Activated CD8-positive, alpha-beta memory T cell treated with anti-CD3 and anti-CD28 coated beads, Interleukin-2, amount 50 U/mL, for 1 hour (primary cell): Measurements from ENCODE around the gene RPL18.

Source experiments
- DNase-seq: peaks from one replicate; pipeline ENCODE4 v3.0.0-alpha.2; 2020; ENCODE audit errors: extremely low read depth

RPL18 gene

DNA sequence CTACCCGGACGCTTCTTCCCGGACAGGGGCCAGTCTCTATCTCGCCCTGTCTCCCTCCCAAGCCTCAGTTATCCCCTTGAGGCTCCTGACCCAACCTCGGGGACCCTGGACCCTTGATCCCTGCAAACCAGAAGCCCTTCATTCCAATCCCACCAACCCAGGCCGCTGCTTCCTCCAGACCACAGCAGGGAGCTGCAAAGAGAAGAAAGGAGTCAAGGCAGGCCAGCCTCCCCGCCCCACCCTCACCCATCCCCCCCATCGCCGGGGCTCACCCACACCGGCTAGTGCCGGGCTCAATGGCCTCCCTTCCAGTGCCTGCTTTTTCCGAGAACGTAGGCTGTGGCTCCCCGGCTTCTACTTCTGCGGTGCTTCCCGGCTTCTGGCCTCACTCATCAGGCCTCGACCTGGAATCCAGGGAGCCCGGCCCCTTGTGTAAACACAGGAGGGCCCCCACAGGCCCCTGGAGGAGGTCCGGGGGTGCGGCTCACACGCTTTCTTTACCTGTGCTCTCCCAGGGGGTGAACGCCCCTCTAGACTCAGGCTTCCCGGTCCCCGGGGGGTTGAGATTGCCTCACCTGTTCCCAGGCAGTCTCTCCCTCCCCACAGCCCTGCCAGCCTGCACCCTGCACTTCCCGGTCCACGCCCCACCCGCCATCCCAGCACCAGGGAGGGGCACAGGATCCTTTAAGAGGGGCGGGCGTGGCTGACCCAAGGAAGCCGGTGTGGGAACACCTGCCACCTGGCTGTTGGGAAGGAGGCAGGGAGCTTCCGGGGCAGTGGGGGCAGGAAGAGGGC, 4.3 kb downstream of the RPL18 start, which contains the start of gene FAM83E:
Gene FAM83E (minus strand): TSS at position 641 of the 795 bp plus-strand sequence. CDS start 1,704 bp downstream, outside the sequence.
- no peak for DNase-seq

DNA sequence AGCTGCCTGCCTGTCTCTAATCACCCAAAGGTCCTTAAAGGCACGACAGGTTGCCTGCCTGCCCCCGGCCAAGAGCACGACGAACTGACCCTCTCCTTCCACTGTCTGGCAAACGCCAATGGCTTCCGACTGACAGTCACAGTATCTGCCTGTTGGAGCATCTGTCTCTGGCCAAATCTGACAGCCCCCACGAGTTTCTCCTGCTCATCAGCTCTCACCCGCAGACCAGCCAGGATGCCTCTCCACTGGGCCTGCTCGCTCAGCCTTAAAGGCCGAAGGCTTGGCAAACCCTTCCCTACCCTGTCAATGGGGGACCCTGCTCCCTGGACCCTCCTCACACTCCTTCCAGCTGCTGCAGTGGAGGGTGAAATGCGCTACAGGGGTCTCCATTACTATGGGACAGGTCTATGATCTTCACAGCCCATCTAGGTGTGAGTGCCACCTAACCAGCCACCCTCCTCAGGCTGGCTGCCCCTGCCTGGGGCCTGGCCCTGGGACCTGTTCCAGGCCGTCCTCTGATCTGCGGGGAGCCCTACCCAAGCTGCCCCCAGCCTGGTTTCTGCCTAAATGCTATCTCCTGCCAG, 5.0 kb downstream of the RPL18 start:
- DNase-seq: no peak

DNA sequence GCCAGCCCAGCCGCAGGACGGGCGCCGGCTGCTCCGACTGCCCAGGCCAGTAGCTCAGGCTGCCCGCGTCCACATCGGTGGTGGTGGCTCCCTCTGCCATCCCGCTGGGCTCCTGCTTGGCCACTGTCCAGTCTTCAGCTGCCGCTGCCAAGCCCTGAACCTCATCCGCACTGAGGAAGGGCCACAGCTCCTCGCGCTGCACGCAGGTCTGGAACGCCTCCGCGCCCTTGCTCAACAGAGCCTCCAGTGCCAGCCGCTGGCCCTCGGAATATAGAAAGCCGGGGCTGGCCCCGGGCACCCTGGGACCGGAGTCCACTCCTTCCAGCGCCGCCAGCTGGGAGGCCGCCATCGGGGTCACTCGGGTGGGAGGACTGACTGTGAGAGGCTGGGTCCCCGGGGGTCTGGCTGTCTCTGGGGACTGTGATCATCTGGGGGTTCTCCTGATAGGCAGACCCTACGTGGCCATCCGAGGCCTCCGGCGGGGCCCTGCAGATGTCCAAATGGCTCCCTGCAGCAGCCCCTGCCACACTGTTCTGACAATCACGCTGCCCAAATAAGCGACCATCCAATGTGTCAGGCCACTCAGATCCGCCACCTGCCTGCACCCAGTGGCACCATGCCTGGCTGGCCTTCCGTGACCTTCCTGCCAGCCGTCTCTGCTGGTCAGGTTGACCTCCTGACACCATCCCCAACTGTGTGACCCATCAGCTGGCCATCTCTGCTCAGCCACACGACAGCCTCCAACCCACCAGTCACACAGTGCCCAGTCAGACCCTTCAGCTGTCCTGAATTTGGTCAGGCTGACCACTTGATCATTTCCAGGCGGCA, 5.7 kb downstream of the RPL18 start:
- no peak for DNase-seq

DNA sequence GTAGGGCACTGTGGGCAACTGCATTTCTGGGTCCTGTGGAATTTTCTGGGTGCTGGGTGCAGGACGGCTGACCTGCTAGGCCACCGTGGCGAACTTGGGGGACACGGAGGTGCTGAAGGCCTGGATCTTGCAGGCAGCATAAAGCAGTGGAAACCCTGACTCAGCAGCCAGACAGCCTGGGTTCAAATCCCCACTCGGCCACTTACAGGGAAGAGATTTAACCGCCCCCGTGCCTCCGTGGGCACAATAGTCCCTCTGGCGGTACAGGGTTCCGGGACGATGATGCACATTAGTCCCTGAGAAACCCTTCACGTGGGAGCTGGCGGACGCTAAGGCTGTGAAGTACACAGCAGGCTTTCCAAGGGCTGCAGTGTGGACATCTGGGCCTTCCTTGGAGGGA, 7.1 kb downstream of the RPL18 start:
- no peak for DNase-seq

DNA sequence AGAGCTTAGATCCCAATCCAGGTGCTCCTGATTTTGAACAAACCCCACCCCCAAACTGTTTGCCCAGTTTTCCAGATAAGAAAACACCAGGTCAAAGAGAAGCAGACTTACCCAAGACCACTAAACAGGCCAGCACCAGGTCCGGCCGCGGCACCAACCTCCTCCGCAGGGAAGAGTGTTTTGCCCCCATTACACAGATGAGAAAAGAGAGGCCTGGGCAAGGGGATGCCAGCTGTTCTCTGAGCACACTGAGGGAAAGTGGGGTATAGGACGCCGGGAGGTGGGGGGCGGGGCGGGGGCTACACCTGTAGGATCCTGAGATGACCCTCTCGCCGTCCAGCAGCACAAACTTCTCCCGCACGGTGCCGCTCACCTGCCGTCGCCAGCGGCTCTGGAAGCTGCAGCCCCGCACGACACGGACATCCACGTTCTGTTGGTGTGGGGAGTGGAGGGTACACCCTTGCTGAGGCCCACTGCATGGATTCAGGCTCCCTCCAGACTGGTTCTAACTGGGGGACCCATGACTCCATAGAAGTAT, 9.3 kb downstream of the RPL18 start:
- no peak for DNase-seq

DNA sequence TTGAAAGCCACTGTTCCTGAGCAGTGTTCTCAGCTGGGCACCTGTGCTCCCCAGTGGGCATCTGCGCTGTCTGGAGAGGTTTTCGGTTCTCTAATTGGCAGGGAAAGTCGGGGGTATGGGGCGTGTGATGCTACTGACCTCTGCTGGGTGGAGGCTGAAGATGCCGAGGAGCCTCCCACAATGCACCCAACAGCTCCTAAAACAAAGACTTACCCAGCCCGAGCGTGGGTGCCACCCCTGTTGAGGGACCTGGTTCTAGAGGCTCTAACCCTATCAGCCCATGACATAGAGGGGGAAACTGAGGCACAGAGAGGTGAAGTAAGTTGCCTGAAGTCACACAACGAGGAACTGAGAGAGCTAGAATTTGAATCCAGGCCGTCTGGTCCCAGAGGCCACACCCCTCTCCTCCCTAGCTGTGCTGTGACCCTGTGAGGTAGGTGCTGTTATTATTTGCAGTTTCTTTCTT, 10.1 kb downstream of the RPL18 start:
- DNase-seq: no peak

DNA sequence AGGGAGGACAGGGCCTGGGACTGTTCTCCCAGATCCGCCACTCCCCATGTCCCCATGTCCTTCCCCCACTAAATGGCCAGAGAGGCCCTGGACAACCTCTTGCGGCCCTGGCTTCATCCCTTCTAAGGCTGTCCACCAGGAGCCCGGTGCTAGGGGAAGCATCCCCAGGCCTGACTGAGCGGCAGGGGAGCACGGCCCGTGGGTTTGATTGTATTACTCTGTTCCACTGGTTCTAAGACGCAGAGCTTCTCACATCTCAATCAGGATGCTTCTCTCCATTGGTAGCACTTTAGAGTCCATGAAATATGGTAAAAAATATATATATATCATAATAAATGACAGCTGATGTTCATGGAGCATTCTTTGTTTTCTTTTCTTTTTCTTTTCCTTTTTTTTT, 11.6 kb downstream of the RPL18 start:
- DNase-seq: no peak

DNA sequence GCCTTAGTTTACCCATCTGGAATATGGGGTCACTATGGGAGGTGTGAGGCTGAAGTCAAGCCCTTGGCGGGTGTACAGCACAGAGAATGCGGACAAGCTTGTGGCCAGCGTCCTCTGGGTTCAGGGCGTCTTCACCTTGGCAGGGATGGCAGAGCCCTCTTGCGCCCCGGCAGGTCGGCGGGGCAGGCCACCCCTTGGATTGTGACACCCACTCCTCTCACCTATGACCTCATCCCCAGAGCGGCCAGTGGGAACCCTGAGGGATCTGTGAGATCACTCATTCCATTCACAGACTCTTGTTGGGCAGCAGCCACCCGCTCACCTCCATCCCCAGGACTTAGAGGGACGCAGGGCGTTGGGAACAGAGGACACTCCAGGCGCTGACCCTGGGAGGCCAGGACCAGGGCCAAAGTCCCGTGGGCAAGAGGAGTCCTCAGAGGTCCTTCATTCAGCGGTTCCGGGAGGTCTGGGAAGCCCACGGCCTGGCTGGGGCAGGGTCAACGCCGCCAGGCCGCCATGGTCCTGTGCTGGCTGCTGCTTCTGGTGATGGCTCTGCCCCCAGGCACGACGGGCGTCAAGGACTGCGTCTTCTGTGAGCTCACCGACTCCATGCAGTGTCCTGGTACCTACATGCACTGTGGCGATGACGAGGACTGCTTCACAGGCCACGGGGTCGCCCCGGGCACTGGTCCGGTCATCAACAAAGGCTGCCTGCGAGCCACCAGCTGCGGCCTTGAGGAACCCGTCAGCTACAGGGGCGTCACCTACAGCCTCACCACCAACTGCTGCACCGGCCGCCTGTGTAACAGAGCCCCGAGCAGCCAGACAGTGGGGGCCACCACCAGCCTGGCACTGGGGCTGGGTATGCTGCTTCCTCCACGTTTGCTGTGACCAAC, 12.3 kb downstream of the RPL18 start, which contains the start of gene SPACA4:
Gene SPACA4 (plus strand): TSS at position 280 of the 896 bp plus-strand sequence. CDS start 237 bp downstream, at position 517.
- no peak for DNase-seq

DNA sequence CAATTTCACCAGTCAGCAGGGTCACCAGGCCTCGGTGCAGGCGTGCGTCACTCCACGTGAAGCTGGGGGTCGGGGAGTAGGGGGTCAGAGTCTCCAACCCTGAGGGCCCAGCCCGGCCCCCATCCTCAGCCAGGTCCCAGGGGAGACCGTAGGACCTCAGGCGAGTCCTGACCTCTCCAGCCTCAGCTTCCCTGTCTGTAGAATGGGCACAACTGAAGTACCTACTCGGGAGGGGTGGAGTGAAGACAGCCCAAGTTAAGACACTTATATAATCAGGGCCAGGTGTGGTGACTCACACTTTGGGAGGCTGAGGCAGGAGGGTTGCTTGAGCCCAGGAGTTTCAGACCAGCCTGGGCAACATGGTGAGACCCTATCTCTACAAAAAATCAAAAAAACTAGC, 15.1 kb downstream of the RPL18 start:
- no peak for DNase-seq

DNA sequence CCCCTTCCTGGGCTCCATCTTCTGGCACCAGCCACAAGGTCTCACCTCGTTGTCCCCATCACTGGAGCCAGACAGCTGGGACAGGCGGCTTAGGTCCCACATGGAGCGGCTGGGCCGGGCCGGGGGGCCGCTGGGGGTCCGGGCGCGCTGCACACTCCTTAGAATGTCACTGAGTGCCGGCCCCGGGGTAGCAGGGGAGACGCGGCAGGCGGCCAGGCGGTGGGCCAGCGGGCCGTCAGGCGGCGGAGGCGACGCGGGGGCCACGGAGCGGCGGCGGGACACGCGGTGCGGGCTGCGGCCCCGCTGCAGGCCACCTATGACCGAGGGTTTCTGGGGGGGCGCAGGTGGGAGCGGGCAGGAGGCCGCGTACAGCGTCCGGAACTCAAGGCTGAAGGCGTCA, 15.5 kb downstream of the RPL18 start:
- no peak for DNase-seq

DNA sequence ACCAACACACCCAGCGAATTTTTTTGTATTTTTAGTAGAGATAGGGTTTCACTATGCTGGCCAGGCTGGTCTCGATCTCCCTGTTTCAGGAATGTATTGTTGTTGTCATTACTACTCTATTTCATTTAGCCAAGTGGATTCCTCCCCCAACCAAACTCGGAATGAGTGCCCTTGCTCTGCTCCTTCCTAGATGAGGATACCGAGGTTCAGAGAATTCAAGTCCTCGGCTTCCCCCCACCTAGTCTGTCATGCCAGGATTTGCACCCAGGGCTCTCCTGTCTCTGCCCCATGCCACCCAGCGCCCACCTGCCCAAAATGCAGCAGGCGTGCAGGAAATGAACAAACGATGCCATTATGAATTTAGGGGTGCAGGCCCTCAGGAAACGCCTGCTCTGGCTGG, 16.0 kb downstream of the RPL18 start:
- no peak for DNase-seq

DNA sequence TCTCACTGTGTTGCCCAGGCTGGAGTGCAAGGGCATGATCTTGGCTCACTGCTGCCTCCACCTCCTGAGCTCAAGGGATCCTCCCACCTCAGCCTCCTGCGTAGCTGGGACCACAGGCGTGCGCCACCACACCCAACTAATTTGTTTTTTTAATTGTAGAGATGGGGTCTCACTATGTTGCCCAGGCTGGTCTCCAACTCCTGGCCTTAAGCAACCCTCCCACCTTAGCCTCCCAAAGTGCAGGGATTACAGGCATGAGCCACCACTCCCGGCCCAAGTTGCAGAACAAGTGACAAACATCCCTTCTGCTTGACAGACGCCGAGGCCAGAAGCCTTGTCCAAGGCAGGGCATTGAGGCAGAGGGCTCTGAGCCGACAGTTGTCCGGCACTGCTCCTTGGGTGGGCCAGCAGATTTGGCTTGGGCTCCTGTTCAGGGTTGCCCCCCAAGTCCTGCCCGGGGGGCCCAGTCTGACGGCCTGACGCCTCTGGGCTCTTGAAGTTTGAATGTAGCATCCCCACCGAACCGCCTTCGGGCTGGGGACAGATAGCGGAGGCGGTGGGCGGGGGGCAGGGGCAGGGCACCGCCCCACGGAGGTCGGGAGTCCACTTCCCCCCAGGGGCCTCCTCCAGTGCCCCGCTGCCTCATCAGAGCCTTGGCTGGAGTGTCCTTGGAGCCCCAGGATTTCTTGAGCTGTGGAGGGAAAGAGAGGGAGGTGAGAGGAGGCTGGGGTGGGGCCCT, 18.1 kb downstream of the RPL18 start:
- DNase-seq: no peak

DNA sequence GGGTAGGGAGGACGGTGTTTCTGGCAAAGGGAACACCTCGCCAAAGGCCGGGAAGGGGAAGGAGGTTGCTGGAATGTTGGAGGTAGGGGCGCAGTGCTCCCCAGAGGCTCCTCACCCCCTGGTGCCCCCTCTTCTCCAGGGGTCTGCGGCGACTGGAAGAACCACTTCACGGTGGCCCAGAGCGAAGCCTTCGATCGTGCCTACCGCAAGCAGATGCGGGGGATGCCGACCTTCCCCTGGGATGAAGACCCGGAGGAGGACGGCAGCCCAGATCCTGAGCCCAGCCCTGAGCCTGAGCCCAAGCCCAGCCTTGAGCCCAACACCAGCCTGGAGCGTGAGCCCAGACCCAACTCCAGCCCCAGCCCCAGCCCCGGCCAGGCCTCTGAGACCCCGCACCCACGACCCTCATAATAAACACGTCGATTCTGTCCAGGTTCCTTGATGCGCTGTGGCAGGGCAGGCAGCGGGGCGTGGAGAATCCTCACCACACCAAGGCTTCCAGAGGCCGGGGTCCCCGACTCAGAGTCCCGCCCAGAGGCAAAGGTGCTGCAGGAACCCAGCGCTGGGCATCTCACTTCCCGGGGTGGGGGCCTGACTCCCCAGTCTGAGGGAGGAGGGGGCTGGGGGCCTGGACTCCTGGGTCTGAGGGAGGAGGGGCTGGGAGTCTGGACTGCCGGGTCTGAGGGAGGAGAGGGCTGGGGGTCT, 19.8 kb downstream of the RPL18 start:
- no peak for DNase-seq

DNA sequence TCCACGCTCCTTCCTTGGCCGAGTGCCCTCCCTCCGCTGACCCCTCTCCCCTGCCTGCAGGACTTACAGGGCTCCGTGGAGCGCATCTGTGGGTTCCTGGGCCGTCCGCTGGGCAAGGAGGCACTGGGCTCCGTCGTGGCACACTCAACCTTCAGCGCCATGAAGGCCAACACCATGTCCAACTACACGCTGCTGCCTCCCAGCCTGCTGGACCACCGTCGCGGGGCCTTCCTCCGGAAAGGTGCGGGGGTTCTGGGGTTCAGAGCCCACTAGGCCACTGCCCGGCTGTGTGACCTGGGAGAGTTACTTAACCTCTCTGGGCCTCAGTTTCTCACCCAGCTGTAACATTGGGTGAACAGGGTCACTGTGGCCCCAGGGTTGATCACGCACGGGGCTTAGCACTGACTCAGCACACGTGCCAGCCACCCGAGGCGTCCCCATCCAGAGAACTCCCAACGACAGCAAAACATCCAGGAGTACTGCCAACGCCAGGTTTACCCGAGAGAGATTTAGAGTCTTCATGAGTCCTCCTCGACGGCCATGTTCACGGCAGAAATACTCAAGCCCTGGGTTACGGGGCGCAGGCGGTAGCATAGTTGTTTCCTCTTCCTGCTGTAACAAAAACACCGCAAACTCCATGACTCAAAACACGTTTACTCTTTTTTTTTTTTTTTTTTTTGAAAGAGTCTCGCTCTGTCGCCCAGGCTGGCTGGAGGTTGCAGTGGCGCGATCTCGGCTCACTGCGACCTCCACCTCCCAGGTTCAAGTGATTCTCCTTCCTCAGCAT, 22.1 kb downstream of the RPL18 start:
- no peak for DNase-seq

DNA sequence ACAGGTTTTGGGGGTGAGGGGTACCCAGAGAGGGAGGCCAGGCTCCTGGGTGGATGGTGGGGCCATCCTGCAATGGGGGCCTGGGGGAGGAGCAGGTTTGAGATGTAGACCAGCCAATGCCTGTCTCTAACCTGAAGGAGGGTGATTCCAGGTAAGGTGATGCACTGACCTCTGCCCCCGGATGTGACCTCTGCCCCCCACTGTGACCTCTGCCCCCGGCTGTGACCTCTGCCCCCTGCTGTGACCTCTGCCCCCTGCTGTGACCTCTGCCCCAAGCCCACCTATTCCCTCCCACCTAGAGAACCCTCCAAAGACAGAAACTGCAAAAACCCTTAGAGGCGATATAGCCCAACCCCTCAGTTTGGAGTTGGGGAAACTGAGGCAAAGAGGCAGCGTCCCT, 22.7 kb downstream of the RPL18 start:
- no peak for DNase-seq

DNA sequence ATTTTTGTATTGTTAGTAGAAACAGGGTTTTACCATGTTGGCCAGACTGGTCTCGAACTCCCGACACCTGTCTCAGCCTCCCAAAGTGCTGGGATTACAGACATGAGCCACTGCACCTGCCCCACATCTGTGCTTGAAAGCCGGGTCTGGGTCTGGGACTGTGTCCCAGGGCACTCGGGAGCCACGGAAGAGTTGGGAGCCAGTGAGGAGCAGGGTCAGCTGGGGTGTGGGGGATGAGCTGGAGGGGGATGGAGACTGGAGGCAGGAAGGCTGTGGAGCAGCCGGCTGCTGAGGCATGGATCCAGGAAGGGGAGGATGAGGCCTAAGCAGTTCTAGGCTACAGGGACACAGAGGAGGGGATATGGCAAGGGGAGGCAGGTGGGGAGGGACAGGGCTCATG, 23.1 kb downstream of the RPL18 start:
- no peak for DNase-seq

DNA sequence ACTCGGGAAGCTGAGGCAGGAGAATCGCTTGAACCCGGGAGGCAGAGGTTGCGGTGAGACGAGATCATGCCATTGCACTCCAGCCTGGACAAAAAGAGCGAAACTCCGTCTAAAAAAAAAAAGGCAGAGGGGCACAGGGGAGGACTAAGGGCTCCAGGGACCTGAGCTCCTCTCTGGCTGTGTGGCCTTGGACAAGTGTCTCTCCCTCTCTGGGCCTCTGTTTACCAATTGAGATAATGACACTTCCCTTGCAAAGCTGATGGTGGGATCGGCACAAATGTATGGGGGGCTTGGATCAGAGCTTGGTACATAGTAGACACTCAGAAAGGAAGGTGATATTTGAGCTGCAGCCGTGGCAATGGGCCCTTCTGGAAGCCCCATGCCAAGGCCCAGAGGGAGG, 23.8 kb downstream of the RPL18 start:
- no peak for DNase-seq

DNA sequence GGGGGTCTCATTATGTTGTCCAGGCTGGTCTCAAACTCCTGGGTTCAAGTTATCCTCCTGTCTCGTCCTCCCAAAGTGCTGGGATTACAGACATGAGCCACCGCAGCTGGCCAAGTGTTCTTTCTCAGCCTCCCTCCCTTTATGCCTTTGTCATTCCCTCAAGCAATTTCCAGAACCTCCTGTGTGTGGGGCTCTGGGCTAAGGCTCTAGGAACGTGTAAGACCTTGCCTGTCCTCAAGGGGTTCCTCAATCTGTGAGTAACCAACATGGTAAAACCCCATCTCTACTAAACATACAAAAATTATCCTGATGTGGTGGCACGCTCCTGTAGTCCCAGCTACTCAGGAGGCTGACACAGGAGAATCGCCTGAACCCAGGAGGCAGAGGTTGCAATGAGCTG, 28.0 kb downstream of the RPL18 start:
- no peak for DNase-seq
